Measurements from ENCODE around the gene HDDC3. TPM values are rescaled to one million over a fixed set of nuclear protein-coding genes. Genes with fewer than 3 reads are reported as not detected.

The HDDC3 gene
- total RNA-seq, 3 donors from 2014 or later (not counting 1 experiment from before 2014, with no cell fraction given), result 11.2 to 14.5 (median 12.1) TPM

- Histone ChIP-seq H3K4me1 (ENCODE audit: control insufficient read depth, insufficient read depth, low read length) (peaks cover 15% of the 10 kb centered on the region), H3K27ac (ENCODE audit: low read length) (no peak overlapping the region), H3K4me3 (ENCODE audit: low read length) (no peak overlapping the region), H3K36me3 (ENCODE audit: control insufficient read depth, insufficient read depth, low read length) (peaks cover 52% of the 10 kb centered on the region), H3K9me3 (ENCODE audit: control insufficient read depth, insufficient read depth, low read length) (no peaks in the 10 kb centered on the region), H3K27me3 (ENCODE audit: control insufficient read depth, insufficient read depth, low read length) (no peaks in the 10 kb centered on the region)
- ATAC-seq, result no peak
- Mint-ChIP-seq H3K4me1 (peaks cover 15 to 20% of the 10 kb centered on the region in 2 donors), H3K27me3 (ENCODE audit: low read depth in 2 of 2) (no peaks in the 10 kb centered on the region), H3K36me3 (no peaks in the 10 kb centered on the region), H3K27ac (no peak overlapping the region), H3K9me3 (no peaks in the 10 kb centered on the region), H3K4me3 (no peak overlapping the region)
- no peak for DNase-seq
- intact Hi-C loops (cut with micrococcal nuclease), result no loop called here
- WGBS (ENCODE audit: insufficient coverage), result 91% methylated on average over 7 of the region's 7 CpGs
- no peak for TF ChIP-seq CTCF (IDR thresholded peaks at IDR 0.05)
Observed at GRCh38 chr15:90939756-90940155, 7.4 kb upstream of the HDDC3 start.

DNA sequence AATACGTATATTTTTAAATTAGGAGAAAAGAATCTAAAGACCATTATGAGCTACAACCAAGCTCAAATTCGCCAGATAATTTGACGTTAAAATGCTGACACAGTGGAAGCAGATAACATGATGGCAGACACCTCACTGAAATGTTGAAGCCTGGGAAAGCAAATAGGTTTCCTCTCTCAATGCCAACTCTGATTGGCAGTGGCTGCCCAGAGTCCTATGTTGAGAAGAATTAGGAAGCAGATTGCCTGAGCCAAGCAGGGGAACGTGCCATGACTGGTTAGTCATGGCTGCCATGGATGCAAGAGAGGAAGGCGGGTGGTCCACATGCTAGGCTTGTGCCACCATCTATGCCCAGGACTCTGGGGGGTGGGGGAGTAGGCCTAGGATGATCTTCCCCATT lies 5.9 kb upstream of the HDDC3 start:
- TF ChIP-seq CTCF (IDR thresholded peaks at IDR 0.05), result no peak
- ATAC-seq, result no peak
- H3K4me1 ChIP-seq (ENCODE audit: control insufficient read depth, insufficient read depth, low read length), result peaks cover 25% of the 10 kb centered on the region
- no peaks in the 10 kb centered on the region for H3K9me3 Mint-ChIP-seq
- 98% methylated on average over 5 of the region's 5 CpGs for WGBS (ENCODE audit: insufficient coverage)
- no peaks in the 10 kb centered on the region for H3K27me3 Mint-ChIP-seq (ENCODE audit: low read depth in 2 of 2)
- no peaks in the 10 kb centered on the region for H3K36me3 Mint-ChIP-seq
- no peak for DNase-seq
- H3K27ac Mint-ChIP-seq, result no peak overlapping the region
- intact Hi-C loops (cut with micrococcal nuclease), result no loop called here
- no peaks in the 10 kb centered on the region for H3K9me3 ChIP-seq (ENCODE audit: control insufficient read depth, insufficient read depth, low read length)
- H3K4me3 ChIP-seq (ENCODE audit: low read length), result no peak overlapping the region
- H3K4me3 Mint-ChIP-seq, result no peak overlapping the region
- H3K27me3 ChIP-seq (ENCODE audit: control insufficient read depth, insufficient read depth, low read length), result no peaks in the 10 kb centered on the region
- H3K36me3 ChIP-seq (ENCODE audit: control insufficient read depth, insufficient read depth, low read length), result peaks cover 38% of the 10 kb centered on the region
- peaks cover 23 to 31% of the 10 kb centered on the region in 2 donors for H3K4me1 Mint-ChIP-seq
- no peak overlapping the region for H3K27ac ChIP-seq (ENCODE audit: low read length)

GRCh38 chr15:90936823-90937222 lies 4.5 kb upstream of the HDDC3 start:
- no peak for TF ChIP-seq CTCF (IDR thresholded peaks at IDR 0.05)
- no peaks in the 10 kb centered on the region for H3K27me3 Mint-ChIP-seq (ENCODE audit: low read depth in 2 of 2)
- H3K27ac ChIP-seq (ENCODE audit: low read length), result no peak overlapping the region
- no peak for DNase-seq
- peaks cover 24% of the 10 kb centered on the region for H3K36me3 ChIP-seq (ENCODE audit: control insufficient read depth, insufficient read depth, low read length)
- H3K4me3 ChIP-seq (ENCODE audit: low read length), result no peak overlapping the region
- H3K9me3 Mint-ChIP-seq, result no peaks in the 10 kb centered on the region
- peak overlapping the region; percentile 93 for H3K4me3 Mint-ChIP-seq
- no peaks in the 10 kb centered on the region for H3K36me3 Mint-ChIP-seq
- 100% methylated on average over 1 of the region's 1 CpG for WGBS (ENCODE audit: insufficient coverage)
- peaks cover 34% of the 10 kb centered on the region for H3K4me1 ChIP-seq (ENCODE audit: control insufficient read depth, insufficient read depth, low read length)
- H3K4me1 Mint-ChIP-seq, result peaks cover 28 to 37% of the 10 kb centered on the region in 2 donors
- H3K27ac Mint-ChIP-seq, result peak overlapping the region; percentile 89 to 91
- H3K9me3 ChIP-seq (ENCODE audit: control insufficient read depth, insufficient read depth, low read length), result no peaks in the 10 kb centered on the region
- H3K27me3 ChIP-seq (ENCODE audit: control insufficient read depth, insufficient read depth, low read length), result no peaks in the 10 kb centered on the region
- ATAC-seq, result no peak
- intact Hi-C loops (cut with micrococcal nuclease), result no loop called here

Data from natural killer cell (primary cell).